ENCODE measurements around the gene LUC7L.
A peak's percentile ranks its signal among the peaks of the same experiment; 100 is the strongest.
"Not testable (repeated sequence)": the region's sequence is repeated elsewhere in the genome, so short reads cannot be mapped to it uniquely, and the experiment has no call there.

LUC7L gene

DNA sequence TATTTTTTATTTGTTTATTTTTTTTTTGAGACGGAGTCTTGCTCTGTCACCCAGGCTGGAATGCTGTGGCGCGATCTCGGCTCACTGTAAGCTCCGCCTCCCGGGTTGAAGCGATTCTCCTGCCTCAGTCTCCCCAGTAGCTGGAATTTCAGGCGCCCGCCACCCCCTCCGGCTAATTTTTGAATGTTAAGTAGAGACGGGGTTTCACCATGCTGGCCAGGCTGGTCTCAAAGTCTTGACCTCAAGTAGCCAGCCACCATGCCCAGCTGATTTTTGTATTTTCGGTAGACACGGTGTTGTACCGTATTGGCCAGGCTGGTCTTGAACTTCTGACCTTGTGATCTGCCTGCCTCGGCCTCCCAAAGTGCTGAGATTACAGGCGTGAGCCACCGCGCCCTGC lies 1.1 kb upstream of the LUC7L start:
- not testable (repeated sequence) for DNase-seq (ENCODE audit: low read depth in 2 of 2)

DNA sequence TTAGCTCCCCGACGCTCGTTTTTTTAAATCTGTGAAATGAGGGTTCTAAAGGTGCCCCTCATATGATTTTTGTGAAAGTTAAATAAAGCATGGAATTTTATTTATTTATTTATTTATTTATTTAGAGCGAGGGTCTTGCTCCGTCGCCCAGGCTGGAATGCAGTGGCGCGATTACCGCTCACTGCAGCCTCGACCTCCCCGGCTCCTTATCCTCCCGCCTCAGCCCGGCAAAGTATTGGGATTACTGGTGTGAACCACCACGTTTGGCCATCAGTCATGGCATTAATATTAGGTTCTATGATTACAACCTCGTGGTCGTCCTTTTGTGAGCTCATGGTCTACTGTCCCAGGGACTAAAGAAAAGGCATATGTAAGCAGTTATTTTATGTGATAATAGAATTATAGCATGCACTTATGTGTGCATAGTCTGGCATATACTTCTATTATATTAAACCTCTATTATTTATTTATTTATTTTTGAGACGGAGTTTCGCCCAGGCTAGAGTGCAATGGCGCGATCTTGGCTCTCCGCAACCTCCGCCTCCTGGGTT lies 557 bp upstream of the LUC7L start:
- no peak for DNase-seq (ENCODE audit: low read depth in 2 of 2)

DNA sequence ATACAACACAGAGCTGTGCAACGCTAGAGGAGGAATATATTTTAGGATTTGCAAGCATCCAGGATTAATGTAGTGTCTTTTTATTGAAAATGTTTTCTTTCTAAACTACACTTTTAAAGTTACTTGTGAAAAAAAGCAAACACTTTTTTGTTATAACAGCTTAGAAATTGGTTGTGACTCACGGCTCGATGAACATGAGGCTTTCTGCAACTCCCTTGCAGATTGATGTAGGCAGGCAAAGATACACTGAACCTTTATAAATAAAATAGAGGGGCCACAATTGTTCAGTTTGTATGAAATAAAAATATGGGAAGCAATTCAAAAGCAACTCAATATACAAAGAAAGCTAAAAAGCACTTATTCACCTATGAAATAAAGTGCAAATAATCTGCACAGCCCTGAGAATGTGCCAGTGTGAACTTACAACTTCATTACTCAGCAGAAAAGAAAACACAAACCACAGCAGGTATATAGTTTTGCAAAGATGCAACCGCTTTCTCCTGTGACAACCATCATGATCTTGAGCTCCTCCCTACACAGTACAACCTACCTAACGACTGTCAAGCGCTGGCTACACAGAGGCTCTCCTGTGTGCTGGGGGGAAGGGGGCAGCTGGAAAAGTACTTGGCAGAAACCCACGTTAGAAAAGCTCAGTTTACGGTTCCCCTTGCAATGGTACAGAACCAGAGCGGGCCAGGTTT lies 948 bp downstream of the LUC7L start:
- no peak for DNase-seq (ENCODE audit: low read depth in 2 of 2)

GRCh38 chr16:220021-220420 lies 9.2 kb downstream of the LUC7L start:
- no peak for DNase-seq (ENCODE audit: low read depth in 2 of 2)

DNA sequence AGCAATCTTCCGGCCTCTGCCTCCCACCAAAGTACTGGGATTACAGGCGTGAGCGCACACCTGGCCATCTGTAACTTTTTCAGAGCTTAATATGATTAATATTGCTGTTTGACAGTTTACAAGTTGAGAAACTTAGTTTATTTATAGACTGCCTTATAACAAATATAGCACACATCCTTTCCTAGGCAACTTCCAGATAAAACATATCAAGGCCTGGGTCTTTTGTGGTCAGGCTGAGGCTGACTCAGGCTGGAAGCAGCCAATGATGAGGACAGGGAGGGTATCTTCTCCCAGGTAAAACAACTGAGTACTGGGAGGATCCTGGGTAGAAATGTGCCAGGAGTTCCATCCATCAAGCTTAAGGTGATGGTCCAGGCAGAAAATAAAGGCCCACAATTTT lies 16.2 kb downstream of the LUC7L start:
- no peak for DNase-seq (ENCODE audit: low read depth in 2 of 2)

GRCh38 chr16:211631-212180 lies 17.5 kb downstream of the LUC7L start:
- not testable (repeated sequence) for DNase-seq (ENCODE audit: low read depth in 2 of 2)

GRCh38 chr16:209359-209758 lies 19.9 kb downstream of the LUC7L start:
- DNase-seq (ENCODE audit: low read depth in 2 of 2), result not testable (repeated sequence)

- not testable (repeated sequence) for DNase-seq (ENCODE audit: low read depth in 2 of 2)
Observed at GRCh38 chr16:204046-204445, 25.2 kb downstream of the LUC7L start.

- DNase-seq (ENCODE audit: low read depth in 2 of 2), result no peak
Observed at GRCh38 chr16:203246-203645, 26.0 kb downstream of the LUC7L start.

DNA sequence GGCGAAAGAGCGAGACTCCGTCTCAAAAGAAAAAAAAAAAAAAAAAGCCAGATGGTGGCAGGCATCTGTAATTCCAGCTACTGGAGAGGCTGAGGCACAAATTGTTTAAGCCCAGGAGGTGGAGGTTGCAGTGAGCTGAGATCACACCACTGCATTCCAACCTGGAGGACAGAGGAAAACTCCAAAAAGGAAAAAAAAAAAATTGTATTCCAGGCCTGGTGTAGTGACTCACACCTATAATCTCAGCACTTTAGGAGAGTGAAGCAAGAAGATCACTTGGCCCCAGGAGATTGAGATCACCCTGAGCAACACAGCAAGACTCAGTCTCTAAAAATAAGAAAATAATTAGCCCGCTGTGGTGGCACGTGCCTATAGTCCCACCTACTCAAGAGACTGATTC lies 28.9 kb downstream of the LUC7L start:
- no peak for DNase-seq (ENCODE audit: low read depth in 2 of 2)

GRCh38 chr16:194516-194915 lies 34.7 kb downstream of the LUC7L start:
- DNase-seq (ENCODE audit: low read depth in 2 of 2), result no peak

GRCh38 chr16:193441-193840 lies 35.8 kb downstream of the LUC7L start:
- no peak for DNase-seq (ENCODE audit: low read depth in 2 of 2)

DNA sequence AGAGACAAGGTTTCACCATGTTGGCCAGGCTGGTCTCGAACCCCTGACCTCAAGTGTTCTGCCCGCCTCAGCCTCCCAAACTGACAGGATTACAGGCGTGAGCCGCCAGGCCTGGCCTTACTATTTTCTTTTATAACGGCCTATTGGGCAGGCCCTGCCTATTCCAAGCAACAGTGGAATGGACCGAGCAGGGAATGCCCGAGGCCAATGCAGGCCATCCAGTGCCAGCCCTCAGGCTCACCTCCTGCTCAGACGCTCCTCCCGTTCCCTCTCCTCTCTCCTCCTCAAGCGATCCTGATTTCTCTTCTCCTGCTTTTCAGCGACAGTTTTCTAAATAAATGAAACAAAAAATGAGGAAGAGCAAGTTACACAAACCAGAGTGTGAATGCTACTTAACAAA lies 36.6 kb downstream of the LUC7L start:
- DNase-seq (ENCODE audit: low read depth in 2 of 2), result no peak

DNA sequence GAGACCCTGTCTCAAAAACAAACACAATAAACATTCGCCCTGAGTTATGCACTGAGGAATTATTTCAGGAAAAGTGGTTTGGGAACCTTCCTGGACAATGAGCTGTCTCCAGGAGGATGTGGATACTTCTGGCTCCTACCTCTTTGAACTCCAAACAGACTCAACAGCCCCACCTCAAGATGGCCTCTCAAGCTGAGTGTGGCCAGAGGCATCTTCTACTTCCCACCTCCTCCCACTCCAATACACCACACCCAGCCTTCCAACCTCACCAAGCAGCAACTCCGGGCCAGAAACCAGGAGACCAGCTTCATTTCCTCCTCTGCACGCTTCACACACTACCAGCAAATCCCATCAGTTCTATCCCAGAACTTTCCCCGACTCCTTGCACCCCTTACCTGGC lies 37.4 kb downstream of the LUC7L start:
- no peak for DNase-seq (ENCODE audit: low read depth in 2 of 2)

DNA sequence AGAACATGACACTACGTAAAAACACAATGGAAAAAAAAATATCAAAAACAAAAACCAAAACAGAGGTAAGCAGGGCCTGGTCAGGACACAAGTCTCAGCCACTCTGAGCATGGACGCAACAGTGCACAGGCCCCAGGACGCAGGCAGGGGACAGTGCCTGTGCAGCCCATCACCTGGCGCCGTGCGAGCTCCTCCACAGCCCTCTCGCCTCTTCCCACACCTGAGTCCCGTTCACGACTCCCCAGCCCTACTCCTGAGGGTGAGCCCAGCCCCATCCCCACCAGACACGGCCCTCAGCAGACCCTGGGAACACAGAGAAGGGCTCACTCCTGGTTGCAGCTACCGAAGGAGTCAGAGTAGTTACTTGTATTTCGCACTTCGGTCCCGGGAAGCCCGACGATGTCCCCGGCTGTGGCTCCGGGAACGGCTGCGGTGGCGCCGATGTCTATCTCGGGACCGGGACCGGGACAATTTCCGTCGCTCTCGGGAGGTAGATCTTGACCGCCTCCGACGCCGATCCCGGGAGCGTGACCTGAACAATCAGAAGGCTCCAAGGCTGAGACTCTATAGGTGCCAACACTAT lies 39.6 kb downstream of the LUC7L start:
- DNase-seq (ENCODE audit: low read depth in 2 of 2), result no peak

DNA sequence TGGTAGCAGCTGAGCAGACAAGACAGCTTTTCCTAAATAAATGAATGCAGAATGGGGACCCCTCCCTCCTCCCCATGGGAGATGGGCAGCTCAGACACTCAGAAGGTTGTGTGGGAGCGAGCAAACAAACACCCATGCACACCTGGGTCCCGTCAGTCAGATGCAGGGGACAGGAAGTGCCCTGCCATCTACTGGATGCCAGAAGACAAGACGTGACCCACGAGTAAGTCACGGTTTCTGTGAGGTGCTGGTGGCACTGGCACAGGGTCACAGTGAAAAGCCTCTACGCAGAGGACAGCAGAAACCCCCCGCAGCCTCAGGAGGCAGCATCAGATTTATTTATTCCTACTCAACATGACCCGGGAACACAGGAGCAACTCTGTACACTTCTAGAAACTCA lies 40.6 kb downstream of the LUC7L start:
- no peak for DNase-seq (ENCODE audit: low read depth in 2 of 2)

- no peak for DNase-seq (ENCODE audit: low read depth in 2 of 2)
Observed at GRCh38 chr16:187330-187729, 41.9 kb downstream of the LUC7L start.

GRCh38 chr16:185691-186090 lies 43.6 kb downstream of the LUC7L start:
- DNase-seq (ENCODE audit: low read depth in 2 of 2), result no peak

DNA sequence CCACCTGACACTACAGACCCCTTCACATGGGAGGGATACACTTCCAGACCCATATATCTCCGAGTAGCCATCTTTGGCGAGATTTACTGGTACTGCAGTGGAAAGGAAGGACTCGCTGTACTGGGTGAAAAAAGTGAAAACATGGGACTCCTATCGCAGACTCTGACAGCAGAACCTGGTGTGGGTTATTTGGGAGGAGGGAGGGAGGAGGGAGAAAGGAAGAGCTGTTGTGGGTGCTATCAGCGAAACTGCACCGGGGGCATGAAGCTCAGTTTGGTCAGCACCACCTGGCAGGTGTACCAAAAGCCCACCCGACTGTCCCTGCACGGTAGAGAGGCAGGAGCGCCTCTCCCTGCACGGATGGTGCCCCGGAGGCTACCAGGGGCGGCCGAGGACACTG lies 44.0 kb downstream of the LUC7L start:
- DNase-seq (ENCODE audit: low read depth in 2 of 2), result no peak

DNA sequence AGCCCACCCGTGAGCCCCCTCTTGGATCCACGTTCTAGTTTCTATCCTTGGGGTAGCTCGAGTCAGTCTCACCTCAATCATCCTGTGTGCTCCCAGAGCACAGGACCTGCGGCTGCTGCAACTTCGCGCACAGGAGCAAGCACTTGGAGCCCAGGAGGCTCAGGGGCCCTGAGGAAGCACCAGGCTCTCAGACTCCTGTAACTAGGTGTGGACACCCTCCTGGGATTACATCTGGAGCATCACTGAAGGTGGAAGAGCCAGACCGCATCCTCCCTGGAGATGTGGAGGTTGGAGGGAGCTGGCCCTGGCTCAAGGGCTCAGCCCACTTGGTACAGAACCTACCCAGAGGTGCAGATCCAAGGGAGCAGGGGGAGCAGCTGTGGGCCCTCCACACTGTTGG lies 46.2 kb downstream of the LUC7L start:
- DNase-seq (ENCODE audit: low read depth in 2 of 2), result no peak

- DNase-seq (ENCODE audit: low read depth in 2 of 2), result no peak
Observed at GRCh38 chr16:181565-182021, 47.7 kb downstream of the LUC7L start.

DNA sequence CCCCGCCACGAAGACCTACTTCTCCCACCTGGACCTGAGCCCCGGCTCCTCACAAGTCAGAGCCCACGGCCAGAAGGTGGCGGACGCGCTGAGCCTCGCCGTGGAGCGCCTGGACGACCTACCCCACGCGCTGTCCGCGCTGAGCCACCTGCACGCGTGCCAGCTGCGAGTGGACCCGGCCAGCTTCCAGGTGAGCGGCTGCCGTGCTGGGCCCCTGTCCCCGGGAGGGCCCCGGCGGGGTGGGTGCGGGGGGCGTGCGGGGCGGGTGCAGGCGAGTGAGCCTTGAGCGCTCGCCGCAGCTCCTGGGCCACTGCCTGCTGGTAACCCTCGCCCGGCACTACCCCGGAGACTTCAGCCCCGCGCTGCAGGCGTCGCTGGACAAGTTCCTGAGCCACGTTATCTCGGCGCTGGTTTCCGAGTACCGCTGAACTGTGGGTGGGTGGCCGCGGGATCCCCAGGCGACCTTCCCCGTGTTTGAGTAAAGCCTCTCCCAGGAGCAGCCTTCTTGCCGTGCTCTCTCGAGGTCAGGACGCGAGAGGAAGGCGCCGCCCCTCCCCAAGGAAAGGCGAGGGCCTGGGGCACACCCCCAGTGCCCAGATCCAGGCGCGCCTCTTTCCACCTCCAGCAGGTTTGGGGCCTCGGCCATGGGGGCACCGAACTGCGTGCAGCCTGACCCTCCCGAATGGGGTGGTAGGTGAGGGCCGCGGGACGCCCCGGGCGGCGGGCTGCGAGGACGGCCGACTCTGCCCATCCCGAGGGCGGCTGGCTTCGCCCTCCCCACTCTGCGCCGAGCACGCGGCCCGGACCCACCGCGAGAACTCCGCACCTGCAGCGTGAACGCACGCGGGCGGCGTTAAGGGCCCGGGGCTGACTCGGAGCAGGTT lies 48.3 kb downstream of the LUC7L start:
- DNase-seq (ENCODE audit: low read depth in 2 of 2), result peak; percentile 82 to 84

Data from stimulated activated CD4-positive, alpha-beta T cell treated with anti-CD3 and anti-CD28 coated beads, Interleukin-1b, Interleukin-23, amount 100 ng/mL, for 4 hours (primary cell).